Caco-2 (cell line): ENCODE results near the gene NUTM2G. TPM values are rescaled to one million over a fixed set of nuclear protein-coding genes. Genes with fewer than 3 reads are reported as not detected.
"Not testable (repeated sequence)": the region's sequence is repeated elsewhere in the genome, so short reads cannot be mapped to it uniquely, and the experiment has no call there.

Experiments used
- Bru-seq: library from RNA; stranded (reverse); fragments of 400-500 nt; gene quantifications from one replicate; lab custom pipeline; 2021; lab: Mats Ljungman, UMichigan
- BruChase-seq, 2 experiments: library from RNA; stranded (reverse); fragments of 400-500 nt; gene quantifications; one replicate each; lab custom pipeline; 2021; lab: Mats Ljungman, UMichigan
- BruUV-seq: library from RNA; stranded (reverse); fragments of 400-500 nt; replicated peaks from 2 replicates; lab custom pipeline; 2021; lab: Mats Ljungman, UMichigan
- CTCF ChIA-PET: fragments of 300-600 bp; sonication (Branson Sonifier 250); formaldehyde crosslinking; loops from one replicate; lab custom pipeline; 2022; ENCODE audit warnings: antibody characterized with exemption; lab: Charles Lee
- POLR2A ChIA-PET: fragments of 300-600 bp; sonication (Branson Sonifier 250); formaldehyde crosslinking; loops from one replicate; lab custom pipeline; 2022; ENCODE audit warnings: antibody characterized with exemption; lab: Charles Lee
- DNase-seq, 2 experiments: peaks; one replicate each; pipeline versions ENCODE4 v3.0.0 to v3.0.0-alpha.2; 2020 to 2022
- H3K27me3 ChIP-seq: replicated peaks from 2 replicates; pipeline ENCODE4 v1.6.0; 2011; ENCODE audit warnings: low read length; ENCODE audit not compliant: control insufficient read depth, insufficient read depth
- H3K36me3 ChIP-seq: 2 replicates; pipeline ENCODE4 v1.5.1; 2011; ENCODE audit warnings: low read length; ENCODE audit not compliant: control insufficient read depth, insufficient read depth
- H3K4me1 ChIP-seq: fragments of 250-450 bp; sonication (Bioruptor Pico); 2 replicates; pipeline ENCODE4 v1.5.1; 2020; ENCODE audit warnings: mild to moderate bottlenecking
- H3K4me3 ChIP-seq: 2 replicates; pipeline ENCODE4 v1.5.1; 2011; ENCODE audit warnings: low read depth, mild to moderate bottlenecking, control low read depth, low read length
- H3K9me3 ChIP-seq: fragments of 250-450 bp; sonication (Bioruptor Pico); 2 replicates; pipeline ENCODE4 v1.5.1; 2020; ENCODE audit warnings: mild to moderate bottlenecking, moderate library complexity
- H3K27ac Mint-ChIP-seq: one replicate; pipeline ENCODE4 v1.8.0; 2022; ENCODE audit warnings: mixed read lengths; ENCODE audit not compliant: unreplicated experiment
- H3K27me3 Mint-ChIP-seq: one replicate; pipeline ENCODE4 v1.8.0; 2022; ENCODE audit warnings: mixed read lengths; ENCODE audit not compliant: insufficient read depth, unreplicated experiment
- H3K36me3 Mint-ChIP-seq: one replicate; pipeline ENCODE4 v1.8.0; 2022; ENCODE audit warnings: mild to moderate bottlenecking, mixed read lengths; ENCODE audit not compliant: insufficient read depth, unreplicated experiment
- H3K4me1 Mint-ChIP-seq: one replicate; pipeline ENCODE4 v1.8.0; 2022; ENCODE audit warnings: low read depth, mixed read lengths; ENCODE audit not compliant: unreplicated experiment
- H3K4me3 Mint-ChIP-seq: one replicate; pipeline ENCODE4 v1.8.0; 2022; ENCODE audit warnings: mild to moderate bottlenecking, moderate library complexity, mixed read lengths; ENCODE audit not compliant: unreplicated experiment
- H3K9me3 Mint-ChIP-seq: one replicate; pipeline ENCODE4 v1.8.0; 2022; ENCODE audit warnings: mixed read lengths; ENCODE audit not compliant: unreplicated experiment
- intact Hi-C: fragments of 100-400 bp; cut with micrococcal nuclease; formaldehyde crosslinking; loops from one replicate; pipeline ENCODE4 v1.10.0; 2022; ENCODE audit not compliant: unreplicated experiment
- long read RNA-seq: library from polyadenylated mRNA; stranded (forward); transcript quantifications from one replicate; pipeline ENCODE4 v2.0.0, GENCODE V29; 2022
- total RNA-seq: library from RNA; stranded (reverse); gene quantifications from 2 replicates; pipeline ENCODE4 v1.2.3, GENCODE V29; 2022
- TF ChIP-seq, protein P1 (sequence below), 2 experiments: fragments of 200-600 bp in 1 of 2; IDR thresholded peaks; 1 replicate in 1 of 2; 2 replicates in 1 of 2; pipeline versions ENCODE4 v1.5.1 to v1.8.0; 2011 to 2022; ENCODE audit warnings: antibody characterized with exemption in 1 of 2, control low read depth in 1 of 2, inconsistent platforms in 1 of 2, low read depth in 1 of 2, low read length in 1 of 2, mild to moderate bottlenecking in 1 of 2, moderate library complexity in 1 of 2; ENCODE audit not compliant: insufficient read depth in 1 of 2, severe bottlenecking in 1 of 2, unreplicated experiment in 1 of 2

NUTM2G gene, protein sequence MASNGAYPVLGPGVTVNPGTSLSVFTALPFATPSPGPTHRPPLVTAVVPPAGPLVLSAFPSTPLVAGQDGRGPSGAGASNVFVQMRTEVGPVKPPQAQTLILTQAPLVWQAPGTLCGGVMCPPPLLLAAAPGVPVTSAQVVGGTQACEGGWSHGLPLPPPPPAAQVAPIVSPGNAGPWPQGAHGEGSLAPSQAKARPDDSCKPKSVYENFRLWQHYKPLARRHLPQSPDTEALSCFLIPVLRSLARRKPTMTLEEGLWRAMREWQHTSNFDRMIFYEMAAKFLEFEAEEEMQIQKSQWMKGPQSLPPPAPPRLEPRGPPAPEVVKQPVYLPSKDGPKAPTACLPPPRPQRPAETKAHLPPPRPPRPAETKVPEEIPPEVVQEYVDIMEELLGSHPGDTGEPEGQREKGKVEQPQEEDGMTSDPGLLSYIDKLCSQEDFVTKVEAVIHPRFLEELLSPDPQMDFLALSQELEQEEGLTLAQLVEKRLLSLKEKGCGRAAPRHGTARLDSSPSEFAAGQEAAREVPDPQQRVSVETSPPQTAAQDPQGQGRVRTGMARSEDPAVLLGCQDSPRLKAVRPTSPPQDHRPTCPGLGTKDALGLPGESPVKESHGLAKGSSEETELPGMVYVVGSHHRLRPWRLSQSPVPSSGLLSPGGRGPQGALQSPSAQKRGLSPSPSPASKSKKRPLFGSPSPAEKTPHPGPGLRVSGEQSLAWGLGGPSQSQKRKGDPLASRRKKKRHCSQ
- total RNA-seq (not detected in 2 replicates), Bru-seq, nascent RNA (not detected), BruChase-seq, experiment 1, labeled RNA remaining after a 2-hour chase (percentile 7 among the genes with signal in this experiment), BruChase-seq, experiment 2, labeled RNA remaining after a 6-hour chase (not detected)
- long read RNA-seq, partial matches to known transcripts = 0 of 2 reads
- long read RNA-seq, other reads (novel, unspliced or antisense) = 2 of 2 reads

DNA sequence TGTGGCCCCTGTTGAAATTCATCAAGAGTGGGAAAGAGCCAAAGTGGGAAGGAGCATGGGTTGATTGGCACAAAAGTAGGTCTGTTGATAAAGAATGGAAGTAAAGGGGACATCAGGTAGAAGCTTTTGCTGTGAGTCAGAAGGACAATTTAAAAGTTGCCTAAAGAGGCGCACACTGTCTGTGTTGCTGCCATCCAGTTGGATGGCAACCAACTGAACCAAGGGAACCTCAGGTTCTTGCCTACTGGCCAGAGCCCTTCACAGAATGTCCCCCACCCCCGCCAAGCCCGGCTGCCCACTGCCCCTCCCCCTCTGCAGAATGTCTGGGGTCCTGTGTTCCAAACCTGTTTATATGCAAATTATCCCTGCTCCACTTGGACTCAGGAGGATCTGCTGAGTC lies at the start of gene NUTM2G:
TSS of gene NUTM2G (plus strand) at position 301 of the 400 bp plus-strand sequence. CDS start 182 bp downstream, outside the sequence.
- intact Hi-C loops, POLR2A ChIA-PET, H3K4me3 Mint-ChIP-seq, H3K9me3 ChIP-seq, H3K4me3 ChIP-seq, DNase-seq, H3K4me1 ChIP-seq, H3K9me3 Mint-ChIP-seq, CTCF ChIA-PET, H3K36me3 Mint-ChIP-seq, H3K27me3 Mint-ChIP-seq, H3K4me1 Mint-ChIP-seq, H3K27me3 ChIP-seq, H3K27ac Mint-ChIP-seq, BruUV-seq, H3K36me3 ChIP-seq: not testable (repeated sequence)

DNA sequence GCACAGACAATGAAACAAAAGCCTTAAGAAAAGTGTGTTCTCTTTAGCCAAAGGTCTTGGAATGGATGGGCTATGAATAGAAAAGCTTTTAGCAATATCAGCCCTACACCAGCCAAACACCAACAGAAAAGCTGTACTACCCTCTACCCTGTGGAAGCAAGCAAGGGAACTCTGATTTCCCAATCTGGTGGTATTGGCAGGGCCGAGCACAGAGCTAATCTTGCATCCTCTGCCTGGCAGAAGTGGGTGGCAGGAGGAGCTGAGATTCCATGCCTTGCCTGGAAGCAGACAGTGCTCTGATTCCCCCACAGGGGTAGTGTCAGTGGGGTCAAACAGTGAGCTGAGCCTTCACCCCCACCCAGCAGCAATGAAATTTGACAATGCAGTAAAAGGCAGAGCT lies 44.7 kb upstream of the NUTM2G start:
- Histone ChIP-seq H3K27me3 (no peaks in the 10 kb centered on the region), H3K4me3 (no peak overlapping the region), H3K9me3 (no peaks in the 10 kb centered on the region), H3K4me1 (peaks cover 5% of the 10 kb centered on the region; the same call in 1 of the 2 replicates), H3K36me3 (no peaks in the 10 kb centered on the region)
- intact Hi-C loops = no loop called here
- no peak for DNase-seq
- H3K27me3 Mint-ChIP-seq = peaks cover 3% of the 10 kb centered on the region
- TF ChIP-seq, protein P1, sequence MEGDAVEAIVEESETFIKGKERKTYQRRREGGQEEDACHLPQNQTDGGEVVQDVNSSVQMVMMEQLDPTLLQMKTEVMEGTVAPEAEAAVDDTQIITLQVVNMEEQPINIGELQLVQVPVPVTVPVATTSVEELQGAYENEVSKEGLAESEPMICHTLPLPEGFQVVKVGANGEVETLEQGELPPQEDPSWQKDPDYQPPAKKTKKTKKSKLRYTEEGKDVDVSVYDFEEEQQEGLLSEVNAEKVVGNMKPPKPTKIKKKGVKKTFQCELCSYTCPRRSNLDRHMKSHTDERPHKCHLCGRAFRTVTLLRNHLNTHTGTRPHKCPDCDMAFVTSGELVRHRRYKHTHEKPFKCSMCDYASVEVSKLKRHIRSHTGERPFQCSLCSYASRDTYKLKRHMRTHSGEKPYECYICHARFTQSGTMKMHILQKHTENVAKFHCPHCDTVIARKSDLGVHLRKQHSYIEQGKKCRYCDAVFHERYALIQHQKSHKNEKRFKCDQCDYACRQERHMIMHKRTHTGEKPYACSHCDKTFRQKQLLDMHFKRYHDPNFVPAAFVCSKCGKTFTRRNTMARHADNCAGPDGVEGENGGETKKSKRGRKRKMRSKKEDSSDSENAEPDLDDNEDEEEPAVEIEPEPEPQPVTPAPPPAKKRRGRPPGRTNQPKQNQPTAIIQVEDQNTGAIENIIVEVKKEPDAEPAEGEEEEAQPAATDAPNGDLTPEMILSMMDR (IDR thresholded peaks at IDR 0.05; ENCODE audit: insufficient read depth in 1 of 2, low read depth in 1 of 2, low read length in 1 of 2, severe bottlenecking in 1 of 2, unreplicated experiment in 1 of 2) = no peak
- no TSS peak for BruUV-seq
- H3K4me3 Mint-ChIP-seq = no peak overlapping the region
- no peaks in the 10 kb centered on the region for H3K4me1 Mint-ChIP-seq
- no peaks in the 10 kb centered on the region for H3K9me3 Mint-ChIP-seq
- ChIA-PET POLR2A (no interaction called here), CTCF (interaction anchor here (1.5 kb wide), 1 partner anchor 8 kb away, joined by 7 read pairs; no protein-coding TSS in a partner anchor)
- no peaks in the 10 kb centered on the region for H3K36me3 Mint-ChIP-seq
- H3K27ac Mint-ChIP-seq = no peak overlapping the region

DNA sequence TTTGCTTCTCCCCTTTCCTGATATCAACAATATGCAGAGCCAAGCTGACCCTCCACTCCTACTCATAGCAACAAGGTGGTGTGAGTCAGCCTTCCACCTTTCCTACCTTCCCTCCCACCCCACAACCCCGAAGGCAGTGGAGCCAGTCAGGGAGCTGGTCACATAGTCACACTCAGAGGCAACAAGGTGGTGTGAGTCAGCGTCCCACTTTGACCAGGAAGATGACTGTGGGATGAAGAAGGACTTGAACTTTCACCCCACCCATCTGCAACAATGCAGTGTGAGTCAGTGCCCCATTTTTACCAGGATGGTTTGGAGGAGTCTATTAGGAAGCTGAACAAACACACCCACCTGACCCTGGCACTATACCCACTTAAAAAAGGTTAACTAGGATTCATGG lies 44.2 kb upstream of the NUTM2G start:
- ChIA-PET CTCF (interaction anchor here (1.5 kb wide), 1 partner anchor 9 kb away, joined by 7 read pairs; no protein-coding TSS in a partner anchor), POLR2A (no interaction called here)
- no peaks in the 10 kb centered on the region for H3K4me1 Mint-ChIP-seq
- no peak overlapping the region for H3K4me3 Mint-ChIP-seq
- no peak overlapping the region for H3K27ac Mint-ChIP-seq
- TF ChIP-seq, protein P1 (IDR thresholded peaks at IDR 0.05; ENCODE audit: insufficient read depth in 1 of 2, low read depth in 1 of 2, low read length in 1 of 2, severe bottlenecking in 1 of 2, unreplicated experiment in 1 of 2) = no peak
- DNase-seq = peak in 1 of 2 experiments; percentile 53
- H3K36me3 Mint-ChIP-seq = no peaks in the 10 kb centered on the region
- Histone ChIP-seq H3K36me3 (no peaks in the 10 kb centered on the region), H3K4me1 (peaks cover 5% of the 10 kb centered on the region; the same call in 1 of the 2 replicates), H3K4me3 (no peak overlapping the region), H3K9me3 (no peaks in the 10 kb centered on the region), H3K27me3 (no peaks in the 10 kb centered on the region)
- BruUV-seq = no TSS peak
- H3K27me3 Mint-ChIP-seq = peaks cover 3% of the 10 kb centered on the region
- H3K9me3 Mint-ChIP-seq = no peaks in the 10 kb centered on the region
- intact Hi-C loops = no loop called here
